ENCODE results near the gene DEFB112.

Gene DEFB112

GRCh38 chr6:50096296-50096695, 46.6 kb upstream of the DEFB112 start:
- DNase-seq: no peak
- Histone ChIP-seq H3K4me3 (ENCODE audit: low read length) (no peak overlapping the region), H3K27me3 (replicated peaks; ENCODE audit: insufficient read depth, low read length) (no peaks in the 10 kb centered on the region), H3K9ac (ENCODE audit: low read length) (no peak overlapping the region), H3F3A (ENCODE audit: insufficient read depth, low read length) (no peaks in the 10 kb centered on the region), H3K9me2 (replicated peaks; ENCODE audit: insufficient read depth, low read length) (no peaks in the 10 kb centered on the region), H4K20me1 (ENCODE audit: insufficient read depth, low read length) (no peaks in the 10 kb centered on the region), H3K27ac (ENCODE audit: low read length) (no peak overlapping the region), H3K36me3 (replicated peaks; ENCODE audit: insufficient read depth, low read length) (no peaks in the 10 kb centered on the region), H3K4me1 (ENCODE audit: low read length) (no peaks in the 10 kb centered on the region), H3K9me3 (replicated peaks; ENCODE audit: insufficient read depth, low read length) (no peaks in the 10 kb centered on the region), H3K4me2 (ENCODE audit: low read depth, low read length) (no peak overlapping the region), H2AFZ (ENCODE audit: low read length) (no peak overlapping the region), H3K79me2 (ENCODE audit: low read length) (no peaks in the 10 kb centered on the region)
- TF ChIP-seq EZH2 (optimal IDR thresholded peaks at IDR 0.05; ENCODE audit: low read depth, low read length) (no peak), EZH2phosphoT487 (IDR thresholded peaks at IDR 0.05; ENCODE audit: low read length) (no peak)
- TF ChIP-seq, protein P1, sequence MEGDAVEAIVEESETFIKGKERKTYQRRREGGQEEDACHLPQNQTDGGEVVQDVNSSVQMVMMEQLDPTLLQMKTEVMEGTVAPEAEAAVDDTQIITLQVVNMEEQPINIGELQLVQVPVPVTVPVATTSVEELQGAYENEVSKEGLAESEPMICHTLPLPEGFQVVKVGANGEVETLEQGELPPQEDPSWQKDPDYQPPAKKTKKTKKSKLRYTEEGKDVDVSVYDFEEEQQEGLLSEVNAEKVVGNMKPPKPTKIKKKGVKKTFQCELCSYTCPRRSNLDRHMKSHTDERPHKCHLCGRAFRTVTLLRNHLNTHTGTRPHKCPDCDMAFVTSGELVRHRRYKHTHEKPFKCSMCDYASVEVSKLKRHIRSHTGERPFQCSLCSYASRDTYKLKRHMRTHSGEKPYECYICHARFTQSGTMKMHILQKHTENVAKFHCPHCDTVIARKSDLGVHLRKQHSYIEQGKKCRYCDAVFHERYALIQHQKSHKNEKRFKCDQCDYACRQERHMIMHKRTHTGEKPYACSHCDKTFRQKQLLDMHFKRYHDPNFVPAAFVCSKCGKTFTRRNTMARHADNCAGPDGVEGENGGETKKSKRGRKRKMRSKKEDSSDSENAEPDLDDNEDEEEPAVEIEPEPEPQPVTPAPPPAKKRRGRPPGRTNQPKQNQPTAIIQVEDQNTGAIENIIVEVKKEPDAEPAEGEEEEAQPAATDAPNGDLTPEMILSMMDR (IDR thresholded peaks at IDR 0.05; ENCODE audit: low read length): no peak

DNA sequence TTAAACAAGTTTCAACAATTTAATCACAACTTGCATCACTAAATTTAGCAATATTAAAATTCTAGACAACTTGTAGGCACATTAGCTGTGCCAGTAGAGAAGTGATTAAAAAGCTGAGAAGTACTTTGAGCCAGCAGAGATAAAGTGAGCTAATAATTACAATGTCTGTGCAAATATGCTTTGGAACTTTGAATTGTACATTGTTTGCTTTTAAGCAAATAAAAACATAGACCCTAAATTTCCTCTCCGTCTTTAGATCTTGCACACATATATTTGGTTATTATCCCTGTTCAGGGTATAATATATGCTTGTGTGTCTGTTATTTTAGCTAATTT, 44.2 kb upstream of the DEFB112 start:
- Histone ChIP-seq H3K79me2 (ENCODE audit: low read length) (no peaks in the 10 kb centered on the region), H2AFZ (ENCODE audit: low read length) (no peak overlapping the region), H3K9me2 (replicated peaks; ENCODE audit: insufficient read depth, low read length) (no peaks in the 10 kb centered on the region), H3K9me3 (replicated peaks; ENCODE audit: insufficient read depth, low read length) (no peaks in the 10 kb centered on the region), H3K36me3 (replicated peaks; ENCODE audit: insufficient read depth, low read length) (no peaks in the 10 kb centered on the region), H4K20me1 (ENCODE audit: insufficient read depth, low read length) (no peaks in the 10 kb centered on the region), H3K4me2 (ENCODE audit: low read depth, low read length) (no peak overlapping the region), H3K9ac (ENCODE audit: low read length) (no peak overlapping the region), H3K4me1 (ENCODE audit: low read length) (no peaks in the 10 kb centered on the region), H3K27ac (ENCODE audit: low read length) (no peak overlapping the region), H3F3A (ENCODE audit: insufficient read depth, low read length) (no peaks in the 10 kb centered on the region), H3K4me3 (ENCODE audit: low read length) (no peak overlapping the region), H3K27me3 (replicated peaks; ENCODE audit: insufficient read depth, low read length) (no peaks in the 10 kb centered on the region)
- DNase-seq: no peak
- TF ChIP-seq EZH2 (optimal IDR thresholded peaks at IDR 0.05; ENCODE audit: low read depth, low read length) (no peak), EZH2phosphoT487 (IDR thresholded peaks at IDR 0.05; ENCODE audit: low read length) (no peak)
- TF ChIP-seq, protein P1 (IDR thresholded peaks at IDR 0.05; ENCODE audit: low read length): no peak

DNA sequence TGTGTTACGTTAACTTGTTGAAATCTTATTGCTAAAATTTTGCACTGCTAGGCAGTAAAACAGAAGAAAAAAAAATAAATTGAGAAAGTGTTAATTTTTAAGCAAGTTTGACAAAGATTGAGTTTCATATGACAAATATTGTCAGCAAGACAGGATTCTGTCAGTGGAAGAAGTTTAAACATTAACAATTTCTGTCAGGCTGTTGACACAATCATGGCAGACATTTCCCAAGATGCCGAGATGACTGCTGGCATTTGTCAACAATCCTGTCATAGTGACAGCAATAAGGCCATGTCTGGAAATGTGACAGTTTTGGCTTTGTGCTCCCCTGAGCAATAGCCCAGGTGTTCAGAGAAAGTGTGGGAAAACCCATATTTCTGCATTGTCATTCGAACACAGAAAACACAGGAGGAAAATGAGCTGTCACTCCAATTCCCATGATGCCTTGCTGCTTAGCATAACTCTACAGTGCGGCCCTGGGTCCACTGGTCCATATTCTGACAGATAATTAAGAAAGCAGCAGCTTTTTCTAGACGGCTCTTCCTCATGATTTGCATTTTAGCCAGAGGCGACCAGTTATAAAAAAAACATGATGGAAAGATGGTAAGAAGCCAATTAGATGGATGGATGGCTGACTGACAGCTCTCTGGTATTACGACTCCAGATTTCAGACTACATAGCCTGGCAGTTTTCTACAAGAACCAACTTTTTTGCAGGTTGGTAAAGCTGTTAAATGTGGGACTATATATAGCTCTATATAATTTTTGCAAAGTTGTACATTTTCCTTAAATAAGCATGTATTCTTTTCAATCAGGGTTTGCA, 43.6 kb upstream of the DEFB112 start:
- Histone ChIP-seq H2AFZ (ENCODE audit: low read length) (no peak overlapping the region; the same call in 1 of the 2 replicates), H3K27me3 (replicated peaks; ENCODE audit: insufficient read depth, low read length) (no peaks in the 10 kb centered on the region), H3K9me2 (replicated peaks; ENCODE audit: insufficient read depth, low read length) (no peaks in the 10 kb centered on the region), H4K20me1 (ENCODE audit: insufficient read depth, low read length) (no peaks in the 10 kb centered on the region), H3K4me1 (ENCODE audit: low read length) (no peaks in the 10 kb centered on the region), H3K9me3 (replicated peaks; ENCODE audit: insufficient read depth, low read length) (no peaks in the 10 kb centered on the region), H3F3A (ENCODE audit: insufficient read depth, low read length) (no peaks in the 10 kb centered on the region), H3K36me3 (replicated peaks; ENCODE audit: insufficient read depth, low read length) (no peaks in the 10 kb centered on the region), H3K27ac (ENCODE audit: low read length) (no peak overlapping the region), H3K4me2 (ENCODE audit: low read depth, low read length) (no peak overlapping the region), H3K79me2 (ENCODE audit: low read length) (no peaks in the 10 kb centered on the region), H3K4me3 (ENCODE audit: low read length) (no peak overlapping the region), H3K9ac (ENCODE audit: low read length) (no peak overlapping the region)
- TF ChIP-seq EZH2phosphoT487 (IDR thresholded peaks at IDR 0.05; ENCODE audit: low read length): no peak
- TF ChIP-seq, protein P1 (IDR thresholded peaks at IDR 0.05; ENCODE audit: low read length): no peak
- no peak for TF ChIP-seq EZH2 (optimal IDR thresholded peaks at IDR 0.05; ENCODE audit: low read depth, low read length)
- DNase-seq: no peak
